Central memory CD8-positive, alpha-beta T cell (primary cell): ENCODE measurements around the gene SYCE1L.
"Not testable (repeated sequence)": the region's sequence is repeated elsewhere in the genome, so short reads cannot be mapped to it uniquely, and the experiment has no call there.

Experiments
- ATAC-seq: fragments of 150-1000 bp; cut with Tn5 transposase; replicated peaks from 2 replicates; pipeline ENCODE4 v1.10.0; 2022; ENCODE audit warnings: mild to moderate bottlenecking, moderate FRiP score, moderate number of reproducible peaks; ENCODE audit not compliant: poor library complexity, severe bottlenecking; ENCODE audit errors: extremely low read depth
- DNase-seq, 2 donors: peaks; one replicate each; pipeline ENCODE4 v3.0.0; 2021; ENCODE audit warnings: low spot score in 2 of 2
- H3K27ac Mint-ChIP-seq: one replicate; pipeline ENCODE4 v1.8.0; 2022; ENCODE audit warnings: low read depth, mild to moderate bottlenecking, moderate library complexity, mixed read lengths
- H3K27me3 Mint-ChIP-seq: one replicate; pipeline ENCODE4 v1.8.0; 2022; ENCODE audit warnings: mixed read lengths
- H3K36me3 Mint-ChIP-seq: one replicate; pipeline ENCODE4 v1.8.0; 2022; ENCODE audit warnings: mild to moderate bottlenecking, moderate library complexity, mixed read lengths; ENCODE audit not compliant: insufficient read depth
- H3K4me1 Mint-ChIP-seq: one replicate; pipeline ENCODE4 v1.8.0; 2022; ENCODE audit warnings: mixed read lengths
- H3K4me3 Mint-ChIP-seq: one replicate; pipeline ENCODE4 v1.8.0; 2022; ENCODE audit warnings: mild to moderate bottlenecking, moderate library complexity, mixed read lengths
- H3K9me3 Mint-ChIP-seq: one replicate; pipeline ENCODE4 v1.8.0; 2022; ENCODE audit warnings: mixed read lengths

Gene SYCE1L

DNA sequence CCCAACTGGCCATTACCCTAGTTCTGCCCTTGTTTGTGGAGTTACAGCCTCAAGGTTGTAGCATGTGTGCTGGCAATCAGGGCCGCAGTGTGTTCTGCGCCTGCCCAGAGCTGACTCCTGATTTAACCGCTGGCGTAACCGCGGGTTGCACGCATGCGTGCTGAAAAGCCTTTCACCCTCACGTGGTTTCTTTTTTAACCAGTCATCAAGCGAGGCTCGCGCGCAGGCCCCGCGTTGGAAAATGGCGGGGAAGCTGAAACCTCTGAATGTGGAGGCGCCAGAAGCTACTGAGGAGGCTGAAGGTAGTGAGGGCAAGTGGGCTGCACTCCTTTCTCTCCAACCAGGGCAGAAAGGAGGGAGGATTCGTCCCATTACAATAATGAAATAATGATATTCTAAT, at the start of gene SYCE1L:
TSS of gene SYCE1L (plus strand) at position 198 of the 400 bp plus-strand sequence. CDS start at position 242, 44 bp downstream.
- Mint-ChIP-seq H3K9me3 (no peaks in the 10 kb centered on the region), H3K27ac (peak within 1 kb of the TSS; percentile 12), H3K36me3 (peaks cover 36% of the 10 kb centered on the region), H3K27me3 (no peaks in the 10 kb centered on the region), H3K4me3 (no peak within 1 kb of the TSS), H3K4me1 (peaks cover 6% of the 10 kb centered on the region)
- no peak for DNase-seq
- no peak for ATAC-seq

GRCh38 chr16:77157346-77158058, 41.7 kb upstream of the SYCE1L start:
- no peaks in the 10 kb centered on the region for H3K36me3 Mint-ChIP-seq

GRCh38 chr16:77158293-77158692, 40.9 kb upstream of the SYCE1L start:
- DNase-seq: no peak
- no peaks in the 10 kb centered on the region for H3K9me3 Mint-ChIP-seq
- H3K27me3 Mint-ChIP-seq: peaks cover 79% of the 10 kb centered on the region
- H3K4me1 Mint-ChIP-seq: no peaks in the 10 kb centered on the region
- H3K4me3 Mint-ChIP-seq: no peak overlapping the region
- H3K36me3 Mint-ChIP-seq: no peaks in the 10 kb centered on the region
- no peak for ATAC-seq
- H3K27ac Mint-ChIP-seq: no peak overlapping the region

More at GRCh38 chr16:77157346-77158058, 41.7 kb upstream of the SYCE1L start:
- DNase-seq (no peak), ATAC-seq (no peak)
- Mint-ChIP-seq H3K9me3 (no peaks in the 10 kb centered on the region), H3K4me1 (no peaks in the 10 kb centered on the region), H3K27ac (no peak overlapping the region), H3K4me3 (no peak overlapping the region), H3K27me3 (peaks cover 80% of the 10 kb centered on the region)

DNA sequence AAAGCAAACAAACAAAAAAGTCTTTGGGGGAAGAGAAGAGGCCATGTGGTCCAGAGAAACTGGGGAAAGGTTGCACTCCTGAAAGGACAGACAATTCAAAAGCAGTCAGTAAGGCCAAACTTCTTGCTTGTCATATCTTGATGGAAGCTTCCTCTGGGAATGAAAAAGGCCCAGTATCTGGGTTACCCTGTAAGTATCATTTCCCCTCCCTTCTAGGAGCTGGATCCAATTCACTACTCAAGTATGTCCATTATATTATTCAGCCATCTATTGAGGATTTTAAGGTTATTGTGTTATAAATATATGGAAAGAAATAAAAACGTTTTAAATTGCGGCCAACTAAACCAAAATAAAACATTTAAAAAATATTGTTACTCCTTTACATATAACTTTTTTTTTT, 34.2 kb upstream of the SYCE1L start:
- Mint-ChIP-seq H3K4me1 (no peaks in the 10 kb centered on the region), H3K9me3 (no peaks in the 10 kb centered on the region), H3K4me3 (no peak overlapping the region), H3K27me3 (peaks cover 80% of the 10 kb centered on the region), H3K36me3 (no peaks in the 10 kb centered on the region), H3K27ac (no peak overlapping the region)
- no peak for DNase-seq
- ATAC-seq: no peak

DNA sequence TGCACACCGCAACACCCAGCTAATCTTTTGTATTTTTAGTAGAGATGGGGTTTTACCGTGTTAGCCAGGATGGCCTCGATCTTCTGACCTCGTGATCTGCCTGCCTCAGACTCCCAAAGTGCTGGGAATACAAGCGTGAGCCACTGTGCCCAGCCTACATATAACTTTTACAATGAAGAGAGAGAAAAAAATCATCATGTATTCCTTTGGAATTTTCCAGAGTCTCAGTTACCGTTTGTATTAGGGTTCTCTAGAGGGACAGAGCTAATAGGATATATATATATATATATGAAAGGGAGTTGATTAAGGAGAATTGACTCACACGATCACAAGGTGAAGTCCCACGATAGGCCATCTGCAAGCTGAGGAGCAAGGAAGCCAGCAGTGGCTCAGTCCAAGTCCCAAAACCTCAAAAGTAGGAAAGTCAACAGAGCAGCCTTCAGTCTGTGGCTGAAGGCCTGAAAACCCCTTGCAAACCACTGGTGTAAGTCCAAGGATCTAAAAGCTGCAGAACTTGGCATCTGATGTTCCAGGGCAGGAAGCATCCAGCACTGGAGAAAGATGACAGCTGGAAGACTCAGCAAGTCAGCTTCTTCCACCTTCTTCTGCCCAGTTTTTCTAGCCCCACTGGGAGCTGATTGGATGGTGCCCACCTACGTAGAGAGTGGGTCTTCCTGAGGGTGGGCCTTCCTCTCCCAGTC, 33.5 kb upstream of the SYCE1L start:
- H3K4me3 Mint-ChIP-seq, H3K27ac Mint-ChIP-seq, H3K4me1 Mint-ChIP-seq, DNase-seq, ATAC-seq, H3K36me3 Mint-ChIP-seq, H3K9me3 Mint-ChIP-seq: not testable (repeated sequence)
- peaks cover 80% of the 10 kb centered on the region for H3K27me3 Mint-ChIP-seq

DNA sequence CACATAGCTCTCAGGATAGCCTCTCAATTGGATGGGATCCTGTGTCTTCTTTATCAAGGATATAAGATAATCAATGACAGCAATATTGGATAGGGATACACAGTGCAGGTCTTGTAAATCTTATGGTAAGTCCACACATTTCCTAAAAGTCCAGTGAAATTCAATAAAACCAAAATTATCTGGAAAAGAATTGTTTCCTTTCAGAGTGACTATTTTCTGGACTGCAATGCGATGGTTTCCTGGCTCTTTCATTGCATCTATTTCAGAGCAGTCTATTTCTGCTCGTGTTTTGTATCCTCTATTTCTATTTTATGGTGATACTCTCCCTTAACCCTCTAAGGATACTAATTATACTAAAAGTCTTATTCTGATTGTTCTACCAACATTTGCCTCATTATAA, 32.5 kb upstream of the SYCE1L start:
- no peaks in the 10 kb centered on the region for H3K4me1 Mint-ChIP-seq
- H3K4me3 Mint-ChIP-seq: no peak overlapping the region
- no peaks in the 10 kb centered on the region for H3K36me3 Mint-ChIP-seq
- DNase-seq: no peak
- H3K27me3 Mint-ChIP-seq: peaks cover 80% of the 10 kb centered on the region
- ATAC-seq: no peak
- H3K27ac Mint-ChIP-seq: no peak overlapping the region
- no peaks in the 10 kb centered on the region for H3K9me3 Mint-ChIP-seq

DNA sequence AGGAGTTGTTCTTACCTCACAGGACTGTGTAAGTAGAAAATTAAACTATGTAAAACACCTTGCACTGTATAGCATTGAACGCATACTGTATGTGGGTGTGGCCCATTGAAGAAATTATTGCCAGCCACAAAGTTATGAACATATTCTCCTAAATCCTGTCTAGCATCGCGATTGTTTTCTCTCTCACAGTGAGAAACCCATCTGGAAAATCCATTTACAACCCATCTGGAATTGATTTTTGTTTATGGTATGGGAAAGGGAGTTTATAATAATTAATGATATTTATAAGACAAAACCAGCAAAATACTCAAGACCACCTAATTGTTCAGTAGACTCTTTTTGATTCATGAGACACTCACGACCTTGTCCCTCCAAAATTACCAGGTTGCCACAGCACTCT, 30.3 kb upstream of the SYCE1L start:
- H3K4me3 Mint-ChIP-seq: no peak overlapping the region
- no peaks in the 10 kb centered on the region for H3K9me3 Mint-ChIP-seq
- peaks cover 71% of the 10 kb centered on the region for H3K27me3 Mint-ChIP-seq
- H3K36me3 Mint-ChIP-seq: no peaks in the 10 kb centered on the region
- H3K4me1 Mint-ChIP-seq: no peaks in the 10 kb centered on the region
- H3K27ac Mint-ChIP-seq: no peak overlapping the region
- DNase-seq (no peak), ATAC-seq (no peak)

GRCh38 chr16:77169650-77170236, 29.5 kb upstream of the SYCE1L start:
- Mint-ChIP-seq H3K36me3 (no peaks in the 10 kb centered on the region), H3K4me3 (no peak overlapping the region), H3K4me1 (no peaks in the 10 kb centered on the region), H3K27ac (no peak overlapping the region), H3K27me3 (peaks cover 71% of the 10 kb centered on the region), H3K9me3 (no peaks in the 10 kb centered on the region)
- DNase-seq: no peak
- peak; percentile 48 for ATAC-seq

GRCh38 chr16:77170805-77171204, 28.4 kb upstream of the SYCE1L start:
- no peaks in the 10 kb centered on the region for H3K9me3 Mint-ChIP-seq
- H3K36me3 Mint-ChIP-seq: no peaks in the 10 kb centered on the region
- no peaks in the 10 kb centered on the region for H3K4me1 Mint-ChIP-seq
- ATAC-seq (no peak), DNase-seq (no peak)
- no peak overlapping the region for H3K27ac Mint-ChIP-seq
- H3K4me3 Mint-ChIP-seq: no peak overlapping the region
- H3K27me3 Mint-ChIP-seq: peaks cover 69% of the 10 kb centered on the region

- H3K27me3 Mint-ChIP-seq: peaks cover 70% of the 10 kb centered on the region
- ATAC-seq: peak; percentile 65
- no peaks in the 10 kb centered on the region for H3K36me3 Mint-ChIP-seq
- no peak overlapping the region for H3K4me3 Mint-ChIP-seq
- H3K27ac Mint-ChIP-seq: no peak overlapping the region
- H3K9me3 Mint-ChIP-seq: no peaks in the 10 kb centered on the region
- DNase-seq: no peak
- no peaks in the 10 kb centered on the region for H3K4me1 Mint-ChIP-seq
These were observed 27.2 kb upstream of the SYCE1L start for GRCh38 chr16:77171745-77172635.

GRCh38 chr16:77172951-77173350, 26.3 kb upstream of the SYCE1L start:
- H3K4me1 Mint-ChIP-seq: no peaks in the 10 kb centered on the region
- no peaks in the 10 kb centered on the region for H3K9me3 Mint-ChIP-seq
- no peaks in the 10 kb centered on the region for H3K36me3 Mint-ChIP-seq
- no peak for DNase-seq
- H3K4me3 Mint-ChIP-seq: no peak overlapping the region
- no peak for ATAC-seq
- peaks cover 69% of the 10 kb centered on the region for H3K27me3 Mint-ChIP-seq
- H3K27ac Mint-ChIP-seq: no peak overlapping the region

- Mint-ChIP-seq H3K27me3 (peaks cover 45% of the 10 kb centered on the region), H3K4me1 (no peaks in the 10 kb centered on the region), H3K36me3 (peaks cover 3% of the 10 kb centered on the region), H3K27ac (no peak overlapping the region), H3K4me3 (no peak overlapping the region), H3K9me3 (no peaks in the 10 kb centered on the region)
- DNase-seq: no peak
- ATAC-seq: no peak
These were observed 16.1 kb upstream of the SYCE1L start for GRCh38 chr16:77183137-77183536.
